Measurements from ENCODE around the gene CEP112.

- TF ChIP-seq CTCF (optimal IDR thresholded peaks at IDR 0.05 in 1 of 3, IDR thresholded peaks at IDR 0.05 in 1 of 3, conservative IDR thresholded peaks at IDR 0.05 in 1 of 3; ENCODE audit: extremely low read depth in 1 of 3, insufficient read depth in 2 of 3, low read length in 3 of 3) (no peak), EZH2 (IDR thresholded peaks at IDR 0.05; ENCODE audit: low read length) (no peak)
Observed at GRCh38 chr17:65916425-65916824, 275.5 kb downstream of the CEP112 start.

Measured in keratinocyte (primary cell).